ENCODE data around the gene GREB1L.
"Not testable (repeated sequence)": the region's sequence is repeated elsewhere in the genome, so short reads cannot be mapped to it uniquely, and the experiment has no call there.

GREB1L gene

DNA sequence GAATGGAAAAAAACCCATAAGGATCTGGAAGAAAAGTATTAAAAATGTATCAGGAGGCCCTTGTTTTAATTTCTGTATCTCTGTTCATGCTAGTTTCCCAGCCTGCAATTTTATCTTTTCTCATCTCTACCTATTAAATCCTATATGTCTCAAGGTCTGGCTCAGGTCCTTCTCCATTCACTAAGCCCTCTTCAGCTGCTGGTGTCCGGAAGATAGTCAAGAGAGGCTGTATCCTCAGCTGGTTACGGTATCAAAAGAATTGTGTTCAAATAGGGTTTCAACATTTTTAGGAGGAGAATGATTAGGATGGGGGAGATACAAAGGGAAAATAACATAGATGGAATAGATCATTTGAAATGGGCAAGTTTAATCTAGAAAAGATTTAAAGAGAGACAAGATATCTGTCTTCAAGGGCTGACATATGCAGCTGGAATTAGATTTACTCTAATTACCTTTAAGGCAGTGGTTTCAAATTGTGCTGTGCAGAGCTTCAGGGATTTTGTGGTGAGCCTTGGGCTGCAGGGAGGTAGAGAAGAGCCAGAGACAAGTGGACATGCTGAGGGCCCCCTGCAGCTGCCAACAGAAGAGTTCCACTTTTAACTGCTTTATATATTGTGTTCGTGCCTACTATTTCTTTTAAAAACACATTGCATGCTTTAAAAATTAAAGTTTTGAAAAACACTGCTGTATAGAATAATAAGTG lies 24.1 kb downstream of the GREB1L start:
- no peak for DNase-seq

- DNase-seq, result no peak
Measured at GRCh38 chr18:21267400-21267799, 25.4 kb downstream of the GREB1L start.

DNA sequence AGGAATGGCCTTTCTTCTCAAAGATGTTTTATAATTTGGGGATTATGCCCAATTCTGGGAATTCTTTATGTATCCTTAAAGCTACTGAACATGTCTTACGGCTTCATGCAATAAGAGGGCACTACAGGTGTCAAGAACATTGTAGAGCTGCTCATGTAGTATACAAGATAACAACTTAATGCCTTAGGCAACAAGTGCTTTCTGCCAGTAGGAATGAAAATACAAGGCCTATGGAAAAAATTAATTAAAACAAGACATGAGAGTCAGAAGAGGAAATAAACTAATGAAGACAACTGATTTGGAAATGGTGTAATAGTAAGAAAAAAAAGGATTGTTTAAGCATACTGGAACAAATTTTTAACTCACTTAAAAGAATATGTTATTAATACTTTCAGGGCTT lies 27.3 kb downstream of the GREB1L start:
- no peak for DNase-seq

DNA sequence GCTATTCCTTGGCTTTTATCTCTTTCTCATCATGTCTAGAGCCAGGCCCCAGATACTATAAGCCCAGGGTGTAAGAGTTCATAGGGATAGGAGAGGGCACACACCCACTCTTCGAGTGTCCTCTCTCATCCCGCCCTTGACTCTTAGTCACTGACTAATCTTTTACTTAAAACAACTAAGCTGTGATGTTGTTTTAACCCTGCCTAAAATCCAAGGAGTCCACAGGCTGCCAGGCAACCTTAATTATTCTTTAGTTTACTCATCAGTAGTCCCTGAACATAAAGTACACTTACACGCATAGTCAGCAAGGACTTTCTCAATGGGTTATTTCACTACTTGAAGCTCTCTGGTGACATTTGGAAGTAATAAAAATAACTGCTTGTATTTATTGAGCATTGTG lies 28.4 kb downstream of the GREB1L start:
- DNase-seq, result no peak

- no peak for DNase-seq
Measured at GRCh38 chr18:21272016-21272579, 30.1 kb downstream of the GREB1L start.

DNA sequence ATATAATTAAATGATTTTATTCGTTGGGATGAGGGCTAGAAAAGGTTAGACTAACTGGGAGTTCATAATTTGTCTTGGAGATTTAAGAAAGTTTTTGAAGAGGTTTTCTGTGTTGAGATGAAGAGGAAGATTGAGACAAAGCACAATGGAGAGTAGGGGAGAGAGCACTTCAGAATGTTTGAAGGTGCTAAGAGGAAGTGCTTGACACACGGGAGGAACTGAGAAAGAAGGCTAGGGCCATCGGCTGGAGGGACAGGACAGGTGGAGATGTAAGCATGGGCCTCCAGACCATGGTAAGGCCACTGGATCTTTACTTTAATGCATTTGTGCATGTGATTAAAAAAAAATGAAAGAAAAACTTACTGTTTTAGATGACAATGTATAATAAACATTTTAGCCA lies 31.5 kb downstream of the GREB1L start:
- no peak for DNase-seq

- DNase-seq, result no peak
Measured at GRCh38 chr18:21275645-21276044, 33.6 kb downstream of the GREB1L start.

DNA sequence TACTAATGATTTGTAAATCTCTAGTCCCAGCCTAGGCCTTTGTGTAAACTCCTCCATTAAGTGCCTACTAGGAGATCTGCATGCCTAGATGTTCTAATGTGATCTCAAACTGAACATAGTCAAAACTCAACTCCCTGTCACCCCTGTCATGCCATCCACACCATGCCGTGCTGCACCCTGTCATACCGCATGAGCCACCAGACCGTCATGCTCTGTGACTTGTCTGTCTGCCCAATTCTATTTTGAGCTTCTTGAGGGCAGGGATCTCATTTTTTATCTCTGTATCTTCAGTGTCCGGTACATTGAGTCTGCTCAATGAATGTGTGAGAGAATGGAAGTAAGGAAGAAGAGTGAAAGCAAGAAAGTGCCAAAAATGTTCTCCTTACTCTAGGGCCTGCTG lies 35.5 kb downstream of the GREB1L start:
- no peak for DNase-seq

- not testable (repeated sequence) for DNase-seq
Measured at GRCh38 chr18:21278218-21278617, 36.2 kb downstream of the GREB1L start.

- DNase-seq, result no peak
Measured at GRCh38 chr18:21281603-21282002, 39.6 kb downstream of the GREB1L start.

DNA sequence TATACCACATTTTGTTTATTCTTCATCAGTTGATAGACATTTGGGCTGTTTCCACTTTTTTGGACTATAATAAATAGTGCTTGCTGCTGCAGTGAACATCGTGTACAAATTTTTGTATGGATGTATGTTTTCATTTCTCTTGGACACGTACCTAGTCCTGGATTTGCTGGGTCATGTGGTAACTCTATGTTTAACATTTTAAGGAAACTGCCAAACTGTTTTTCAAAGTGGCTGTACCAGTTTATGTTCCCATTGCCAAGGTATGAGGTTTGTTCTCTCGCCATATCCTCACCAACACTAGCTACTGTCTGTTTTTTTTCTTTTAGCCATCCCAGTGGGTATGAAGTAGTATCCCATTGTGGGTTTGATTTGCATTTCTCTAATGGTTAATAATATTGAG lies 42.5 kb downstream of the GREB1L start:
- no peak for DNase-seq

DNA sequence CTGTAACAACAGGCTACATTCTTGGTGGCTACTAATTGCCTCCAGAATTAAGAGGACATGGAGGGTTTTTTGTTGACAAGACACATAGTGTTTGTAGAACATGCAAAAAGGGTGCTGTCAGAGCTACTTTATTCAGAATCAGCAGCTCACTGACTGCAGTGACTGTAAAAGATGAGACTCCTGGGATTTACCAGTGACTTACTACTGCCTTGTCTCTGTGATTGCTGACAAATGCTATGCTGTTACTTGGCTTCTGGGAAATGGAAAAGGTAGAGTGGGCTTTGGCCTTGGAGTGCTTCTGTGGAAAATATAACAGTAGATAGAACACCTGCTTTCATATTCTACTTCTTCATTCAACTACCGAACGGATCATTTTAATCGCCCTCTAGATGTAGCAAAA lies 47.8 kb downstream of the GREB1L start:
- DNase-seq, result no peak

- no peak for DNase-seq
Measured at GRCh38 chr18:21291106-21291505, 49.1 kb downstream of the GREB1L start.

GRCh38 chr18:21293479-21293878 lies 51.4 kb downstream of the GREB1L start:
- DNase-seq, result no peak

DNA sequence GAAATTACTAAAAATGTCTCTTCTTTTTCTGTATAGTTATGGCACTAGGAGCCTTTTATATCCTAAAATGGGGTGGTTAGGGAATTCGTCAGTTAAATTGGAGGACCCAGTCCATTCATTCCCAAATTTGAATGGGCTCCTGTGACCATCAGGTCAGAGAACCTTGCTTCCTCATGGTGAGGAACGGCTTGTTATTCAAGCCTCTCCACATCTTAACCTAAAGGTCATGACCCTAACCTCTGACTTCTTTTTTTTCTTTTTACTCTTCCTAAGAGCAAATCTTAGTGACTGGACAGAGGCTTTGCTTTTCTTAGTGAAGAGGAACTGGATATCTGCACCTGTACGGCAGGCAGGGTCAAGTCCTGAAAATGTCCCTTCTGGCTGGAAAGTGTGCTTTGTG lies 53.1 kb downstream of the GREB1L start:
- no peak for DNase-seq

- no peak for DNase-seq
Measured at GRCh38 chr18:21296045-21296444, 54.0 kb downstream of the GREB1L start.

DNA sequence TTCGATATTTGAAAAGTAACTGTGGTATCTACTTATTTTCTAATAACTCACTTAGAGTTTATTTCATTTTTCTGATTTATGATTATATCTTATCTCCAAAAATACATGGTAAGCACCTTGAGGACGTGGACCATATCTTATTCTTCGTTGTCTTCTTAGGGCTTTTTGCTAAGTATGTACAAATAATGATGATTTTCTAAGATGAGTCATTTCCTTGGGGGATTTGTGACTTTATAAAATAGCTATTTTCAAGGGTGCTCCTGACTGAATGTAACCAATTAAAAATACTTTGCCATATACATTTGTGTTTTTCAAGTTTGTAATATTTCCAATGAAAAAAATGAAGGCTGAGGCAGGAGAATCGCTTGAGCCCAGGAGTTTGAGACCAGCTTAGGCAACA lies 56.3 kb downstream of the GREB1L start:
- no peak for DNase-seq

DNA sequence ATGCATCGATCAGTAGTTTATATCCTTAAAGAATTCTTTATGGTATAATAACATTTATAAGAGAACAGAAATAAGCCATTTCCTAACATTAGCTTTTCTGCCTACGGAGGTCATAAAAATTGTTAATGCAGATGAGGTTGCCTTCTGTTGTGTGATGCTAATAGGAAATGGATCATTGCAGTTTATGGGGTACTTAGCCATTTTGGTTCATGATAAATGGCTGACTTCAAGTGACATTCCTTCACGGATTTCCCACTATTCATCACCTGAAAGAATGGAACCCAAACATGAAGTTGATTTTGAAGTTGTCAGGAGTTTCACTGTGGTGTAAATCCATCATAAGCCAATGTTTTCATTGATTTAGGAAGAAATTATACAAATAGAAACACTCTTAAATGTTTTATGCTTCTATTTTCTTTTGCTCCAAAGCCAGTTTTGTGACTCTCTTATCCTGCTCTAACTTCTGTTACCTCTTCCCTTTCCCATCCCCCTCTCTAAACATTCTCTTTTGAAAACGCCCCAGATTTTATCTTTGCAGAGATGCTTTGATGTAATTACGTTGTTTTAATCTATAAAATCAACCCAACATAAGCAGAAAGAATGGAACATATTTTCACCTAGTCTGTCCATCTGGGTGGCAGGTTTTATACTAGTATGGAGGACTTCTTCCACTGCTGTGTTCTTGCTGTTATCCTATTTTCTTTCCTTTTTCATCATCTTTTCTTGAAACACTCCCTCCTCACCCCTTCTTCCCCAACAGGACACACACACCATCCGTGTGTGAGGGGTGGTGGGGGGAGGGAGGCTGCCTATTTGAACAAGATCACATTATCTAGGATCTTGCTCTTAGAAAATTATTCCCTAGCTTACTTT lies 58.2 kb downstream of the GREB1L start:
- no peak for DNase-seq

DNA sequence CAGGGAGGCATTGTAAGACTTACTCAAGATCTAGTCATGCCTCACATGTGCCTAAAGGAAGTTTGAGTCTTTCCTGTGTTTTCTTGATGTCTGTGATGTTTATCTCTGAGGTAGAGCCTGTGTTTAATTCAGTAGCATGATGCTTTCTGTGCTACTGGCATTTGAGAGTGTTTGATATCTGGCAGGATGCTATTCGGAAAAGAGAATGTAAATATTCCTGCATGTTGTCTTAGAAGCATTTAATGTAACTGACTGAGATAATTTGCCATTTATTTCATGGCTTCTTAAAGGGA lies 58.8 kb downstream of the GREB1L start:
- no peak for DNase-seq

GRCh38 chr18:21303445-21303844 lies 61.4 kb downstream of the GREB1L start:
- DNase-seq, result no peak

GRCh38 chr18:21303895-21304294 lies 61.9 kb downstream of the GREB1L start:
- DNase-seq, result peak; percentile 1 to 20

DNA sequence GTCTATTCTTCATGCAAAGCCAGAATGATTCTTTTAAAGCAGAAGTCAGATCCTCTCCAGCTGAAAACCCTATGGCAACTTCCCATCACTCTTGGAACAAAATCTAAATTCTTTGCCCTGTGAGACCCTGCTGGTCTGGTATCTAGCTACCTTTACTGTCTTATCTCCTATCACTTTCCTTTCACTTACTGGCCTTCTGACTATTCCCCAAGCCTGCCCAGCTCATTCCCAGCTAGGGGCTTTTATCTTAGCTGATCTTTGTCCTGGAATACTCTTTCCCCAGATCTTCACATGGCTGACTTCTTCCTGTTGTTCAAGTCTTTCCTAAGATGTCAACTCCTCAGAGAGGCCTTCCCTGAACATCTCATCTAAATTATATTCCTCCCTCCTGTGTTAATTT lies 63.6 kb downstream of the GREB1L start:
- no peak for DNase-seq

GRCh38 chr18:21306368-21306767 lies 64.3 kb downstream of the GREB1L start:
- DNase-seq, result no peak

GRCh38 chr18:21307578-21307977 lies 65.5 kb downstream of the GREB1L start:
- DNase-seq, result no peak
